Esophagus muscularis mucosa (tissue), 4 donors: ENCODE data around the gene REC8. TPM values are rescaled to one million over a fixed set of nuclear protein-coding genes. Genes with fewer than 3 reads are reported as not detected.

Experiments used
- DNase-seq: peaks from one replicate; pipeline ENCODE4 v3.0.0-alpha.2; 2017; ENCODE audit errors: extremely low spot score
- H3K27ac ChIP-seq, 4 donors: fragments of 200-600 bp; sonication (generic); replicated peaks in 1 of 4; 1 replicate in 3 of 4; 2 replicates in 1 of 4; pipeline ENCODE4 v1.5.1; 2016 to 2019; ENCODE audit warnings: mild to moderate bottlenecking in 1 of 4
- H3K27me3 ChIP-seq, 4 donors: fragments of 200-600 bp; sonication (generic); one replicate each; pipeline versions ENCODE4 v1.5.1 to v1.6.0; 2016 to 2019
- H3K36me3 ChIP-seq, 4 donors: fragments of 200-600 bp; sonication (generic); one replicate each; pipeline ENCODE4 v1.5.1; 2016 to 2019
- H3K4me1 ChIP-seq, 4 donors: fragments of 200-600 bp; sonication (generic); one replicate each; pipeline ENCODE4 v1.5.1; 2016 to 2019
- H3K4me3 ChIP-seq, 4 donors: fragments of 200-600 bp; sonication (generic); 1 replicate in 2 of 4; 2 replicates in 2 of 4; pipeline ENCODE4 v1.5.1; 2016 to 2019; ENCODE audit warnings: mild to moderate bottlenecking in 4 of 4, moderate library complexity in 1 of 4
- H3K9me3 ChIP-seq, 4 donors: fragments of 200-600 bp; sonication (generic); 1 replicate in 3 of 4; 2 replicates in 1 of 4; pipeline ENCODE4 v1.5.1; 2016 to 2019
- EP300 ChIP-seq: sonication (generic); formaldehyde crosslinking; IDR thresholded peaks from one replicate; pipeline ENCODE4 v1.6.1; 2017; ENCODE audit warnings: antibody characterized with exemption
- POLR2A ChIP-seq: fragments of 450-650 bp; IDR thresholded peaks from one replicate; pipeline ENCODE4 v1.6.1; 2017; ENCODE audit warnings: antibody characterized with exemption, moderate library complexity, mild to moderate bottlenecking, low read depth
- POLR2AphosphoS5 ChIP-seq, 2 donors: sonication (generic); formaldehyde crosslinking; IDR thresholded peaks; one replicate each; pipeline ENCODE4 v1.6.1; 2017; ENCODE audit warnings: antibody characterized with exemption in 2 of 2
- WGBS: methylation state at CpG from one replicate; pipeline ENCODE4 v1.1.5; 2018; 5-methylcytosine and 5-hydroxymethylcytosine counted together
- intact Hi-C: fragments of 100-400 bp; cut with DNase I; formaldehyde crosslinking; loops from one replicate; pipeline ENCODE4 v1.15.1; 2023
- total RNA-seq, 4 donors: library from RNA; depleted of rRNA; stranded (reverse); fragments of >200 nt; gene quantifications; one replicate each; pipeline versions ENCODE4 v1.1.0 to v1.2.1, GENCODE V29; 2016
- TF ChIP-seq, protein P1 (sequence below), 3 experiments: fragments of 200-600 bp in 2 of 3; fragments of 450-650 bp in 1 of 3; sonication (generic) in 2 of 3; IDR thresholded peaks; one replicate each; pipeline ENCODE4 v1.5.1; 2017 to 2019; ENCODE audit warnings: antibody characterized with exemption in 3 of 3, mild to moderate bottlenecking in 2 of 3, moderate library complexity in 1 of 3

The REC8 gene
- total RNA-seq, 4 donors from 2014 or later = 4.6 to 5.9 (median 5.0) TPM

DNA sequence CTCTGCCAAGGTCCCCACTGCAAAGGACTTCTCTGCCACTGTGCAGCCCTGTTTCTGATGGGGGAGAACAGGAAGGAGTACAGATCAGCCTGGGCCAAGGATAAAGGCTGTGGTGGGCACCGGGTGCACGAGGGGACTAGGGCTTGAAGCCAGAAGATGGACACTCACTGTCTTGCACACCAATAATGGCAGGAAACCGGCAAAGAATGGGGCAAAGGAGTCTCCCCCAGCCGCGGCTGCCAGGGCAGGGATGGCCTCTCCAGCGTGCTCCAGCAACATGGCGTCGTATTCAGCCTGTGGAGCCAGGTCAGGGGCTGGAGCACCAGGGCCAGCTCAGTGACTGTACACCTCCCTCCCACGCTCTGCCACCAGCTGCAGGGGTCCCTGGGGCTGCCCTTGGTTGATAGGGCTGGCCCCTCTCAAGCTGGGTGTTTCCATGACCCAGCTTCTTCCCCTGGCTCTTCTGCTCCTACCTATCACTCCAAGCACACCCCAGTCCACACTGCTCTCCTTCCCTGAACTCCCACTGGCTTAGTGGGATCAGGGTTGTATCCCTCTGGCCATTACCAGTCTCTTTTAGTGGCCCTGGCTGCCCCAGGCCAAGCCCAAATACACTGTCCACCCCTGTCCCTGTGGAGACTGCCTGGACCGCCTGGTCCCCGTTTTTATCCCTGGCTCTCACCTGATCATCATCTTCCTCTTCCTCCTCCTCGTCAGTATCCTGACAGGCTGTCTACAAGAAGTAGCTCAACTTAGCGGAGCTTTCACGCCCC is 10.4 kb downstream of the REC8 start:
- WGBS = 86% methylated on average over 14 of the region's 14 CpGs
- no peak overlapping the region for H3K4me3 ChIP-seq
- intact Hi-C loops = no loop called here
- H3K27ac ChIP-seq = no peak overlapping the region
- no peak for DNase-seq
- peaks cover 13 to 21% (median 21%) of the 10 kb centered on the region in 4 donors for H3K4me1 ChIP-seq
- H3K27me3 ChIP-seq = no peaks in the 10 kb centered on the region
- TF ChIP-seq POLR2AphosphoS5 (IDR thresholded peaks at IDR 0.05) = no peak
- TF ChIP-seq, protein P1, sequence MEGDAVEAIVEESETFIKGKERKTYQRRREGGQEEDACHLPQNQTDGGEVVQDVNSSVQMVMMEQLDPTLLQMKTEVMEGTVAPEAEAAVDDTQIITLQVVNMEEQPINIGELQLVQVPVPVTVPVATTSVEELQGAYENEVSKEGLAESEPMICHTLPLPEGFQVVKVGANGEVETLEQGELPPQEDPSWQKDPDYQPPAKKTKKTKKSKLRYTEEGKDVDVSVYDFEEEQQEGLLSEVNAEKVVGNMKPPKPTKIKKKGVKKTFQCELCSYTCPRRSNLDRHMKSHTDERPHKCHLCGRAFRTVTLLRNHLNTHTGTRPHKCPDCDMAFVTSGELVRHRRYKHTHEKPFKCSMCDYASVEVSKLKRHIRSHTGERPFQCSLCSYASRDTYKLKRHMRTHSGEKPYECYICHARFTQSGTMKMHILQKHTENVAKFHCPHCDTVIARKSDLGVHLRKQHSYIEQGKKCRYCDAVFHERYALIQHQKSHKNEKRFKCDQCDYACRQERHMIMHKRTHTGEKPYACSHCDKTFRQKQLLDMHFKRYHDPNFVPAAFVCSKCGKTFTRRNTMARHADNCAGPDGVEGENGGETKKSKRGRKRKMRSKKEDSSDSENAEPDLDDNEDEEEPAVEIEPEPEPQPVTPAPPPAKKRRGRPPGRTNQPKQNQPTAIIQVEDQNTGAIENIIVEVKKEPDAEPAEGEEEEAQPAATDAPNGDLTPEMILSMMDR (IDR thresholded peaks at IDR 0.05) = no peak
- no peak for TF ChIP-seq EP300
- TF ChIP-seq POLR2A = no peak
- H3K9me3 ChIP-seq = no peaks in the 10 kb centered on the region
- peaks cover 67 to 98% (median 95%) of the 10 kb centered on the region in 4 donors for H3K36me3 ChIP-seq

DNA sequence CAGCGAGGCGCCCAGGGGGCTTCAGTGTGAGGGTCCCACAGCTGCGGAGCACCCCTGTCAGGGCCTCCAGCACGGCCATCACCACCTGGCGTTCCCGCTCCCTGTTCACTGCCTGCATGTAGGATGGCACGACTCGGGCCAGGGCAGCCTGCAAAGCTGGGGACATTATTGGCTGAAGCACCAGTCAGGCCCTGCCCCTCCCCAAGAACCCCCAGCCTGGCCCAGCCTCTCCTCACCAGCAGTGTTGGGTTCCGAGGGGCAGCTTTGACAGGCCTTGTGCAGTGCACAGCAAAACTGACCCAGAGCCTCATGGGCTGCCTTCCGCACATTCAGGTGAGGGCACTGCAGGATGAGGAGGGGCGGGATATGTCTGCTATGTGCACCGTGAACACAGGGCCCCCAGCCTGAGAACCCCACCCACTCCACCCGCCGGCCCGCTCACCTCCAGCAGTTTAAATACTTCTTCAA is 11.2 kb downstream of the REC8 start:
- H3K36me3 ChIP-seq = peaks cover 61 to 91% (median 88%) of the 10 kb centered on the region in 4 donors
- no peak for DNase-seq
- TF ChIP-seq, protein P1 (IDR thresholded peaks at IDR 0.05) = no peak
- no peak for TF ChIP-seq POLR2AphosphoS5 (IDR thresholded peaks at IDR 0.05)
- TF ChIP-seq POLR2A = no peak
- TF ChIP-seq EP300 = no peak
- no peaks in the 10 kb centered on the region for H3K27me3 ChIP-seq
- no peaks in the 10 kb centered on the region for H3K9me3 ChIP-seq
- intact Hi-C loops = no loop called here
- 91% methylated on average over 9 of the region's 15 CpGs for WGBS
- peaks cover 20 to 29% (median 28%) of the 10 kb centered on the region in 4 donors for H3K4me1 ChIP-seq
- no peak overlapping the region for H3K4me3 ChIP-seq
- no peak overlapping the region for H3K27ac ChIP-seq

DNA sequence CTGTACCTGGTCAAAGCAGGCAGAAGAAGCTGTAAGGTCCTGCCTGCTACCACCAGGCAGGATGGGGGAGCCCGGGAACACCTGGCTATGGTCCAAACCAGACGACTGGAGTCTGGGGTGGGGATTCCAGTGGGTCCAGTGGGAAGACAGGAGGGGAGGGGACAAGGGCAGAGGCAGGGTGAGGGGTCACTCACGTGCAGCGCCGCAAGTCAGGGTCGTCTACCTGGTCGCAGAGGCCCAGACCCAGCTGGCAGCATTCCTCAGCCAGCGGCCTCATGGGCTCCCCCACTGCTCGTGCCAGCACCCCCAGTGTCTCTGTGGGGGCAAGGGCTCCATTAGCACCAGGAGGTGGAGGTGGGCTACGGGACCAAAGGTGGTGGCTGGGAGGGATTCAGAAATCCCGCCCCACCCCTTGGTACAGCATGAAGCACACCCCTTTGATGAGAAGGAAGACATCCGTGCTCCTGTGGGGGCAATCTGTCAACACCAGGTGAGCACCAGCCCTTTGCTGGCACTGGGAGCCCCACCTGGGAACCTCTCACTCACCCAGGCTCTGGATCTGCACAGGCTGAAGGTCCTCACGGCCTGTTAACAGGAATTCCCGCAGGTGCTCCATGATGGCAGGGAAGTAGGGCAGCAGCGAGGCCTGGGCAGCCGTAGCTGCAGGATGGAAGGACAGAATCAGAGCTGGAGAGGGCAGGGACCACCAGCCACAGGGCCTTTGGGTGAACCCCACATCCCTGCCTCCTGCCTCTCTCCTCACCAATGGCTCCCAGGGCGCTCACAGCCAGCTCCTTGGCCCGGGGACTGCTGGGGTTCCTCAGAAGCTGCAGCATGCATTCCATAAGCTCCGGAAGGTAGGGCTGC is 12.5 kb downstream of the REC8 start:
- Histone ChIP-seq H3K4me3 (no peak overlapping the region), H3K36me3 (peaks cover 49 to 78% (median 75%) of the 10 kb centered on the region in 4 donors), H3K9me3 (no peaks in the 10 kb centered on the region), H3K27ac (no peak overlapping the region), H3K4me1 (peaks cover 27 to 38% (median 36%) of the 10 kb centered on the region in 4 donors), H3K27me3 (no peaks in the 10 kb centered on the region)
- no peak for DNase-seq
- 96% methylated on average over 11 of the region's 19 CpGs for WGBS
- TF ChIP-seq POLR2AphosphoS5 (IDR thresholded peaks at IDR 0.05) (no peak), POLR2A (no peak), EP300 (no peak)
- TF ChIP-seq, protein P1 (IDR thresholded peaks at IDR 0.05) = no peak
- intact Hi-C loops = no loop called here

DNA sequence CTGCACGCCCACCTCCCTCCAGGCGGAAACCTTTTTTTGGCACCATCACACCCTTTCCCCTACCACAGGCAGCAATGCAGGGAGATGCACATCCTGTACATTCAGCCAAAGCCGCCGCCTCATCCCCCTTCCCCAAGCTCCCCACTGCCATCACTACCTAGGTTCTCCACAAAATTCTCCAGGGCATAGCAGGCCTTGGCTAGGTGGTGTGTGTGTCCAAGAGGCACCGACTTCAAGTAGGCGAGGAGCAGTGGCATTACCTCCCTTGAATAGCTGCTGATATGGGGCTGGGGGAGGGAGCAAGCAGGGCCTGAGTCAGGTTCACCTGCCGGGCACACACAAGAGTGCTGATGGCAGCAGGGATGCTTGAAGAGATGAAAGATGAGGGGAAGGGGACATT is 13.1 kb downstream of the REC8 start:
- H3K4me3 ChIP-seq = no peak overlapping the region
- TF ChIP-seq POLR2A (no peak), EP300 (no peak), POLR2AphosphoS5 (IDR thresholded peaks at IDR 0.05) (no peak)
- TF ChIP-seq, protein P1 (IDR thresholded peaks at IDR 0.05) = no peak
- no peaks in the 10 kb centered on the region for H3K9me3 ChIP-seq
- H3K27me3 ChIP-seq = no peaks in the 10 kb centered on the region
- intact Hi-C loops = no loop called here
- peaks cover 45 to 78% (median 72%) of the 10 kb centered on the region in 4 donors for H3K36me3 ChIP-seq
- no peak overlapping the region for H3K27ac ChIP-seq
- no peak for DNase-seq
- H3K4me1 ChIP-seq = peaks cover 22 to 36% (median 34%) of the 10 kb centered on the region in 4 donors
- 98% methylated on average over 7 of the region's 7 CpGs for WGBS
